Fibroblast of villous mesenchyme (primary cell): ENCODE data around the gene TBC1D4. TPM values are rescaled to one million over a fixed set of nuclear protein-coding genes. Genes with fewer than 3 reads are reported as not detected.

ENCODE experiments used
- DNase-seq: peaks from one replicate; pipeline ENCODE4 v3.0.0-alpha.2; 2010; ENCODE audit warnings: low read depth
- H3K4me3 ChIP-seq: 2 replicates; pipeline ENCODE4 v1.5.1; 2011; ENCODE audit warnings: low read depth, mild to moderate bottlenecking, low read length
- total RNA-seq: library from RNA; depleted of rRNA; stranded (reverse); fragments of >200 nt; gene quantifications from 2 replicates; pipeline ENCODE4 v1.2.3, GENCODE V29; 2012
- TF ChIP-seq, protein P1 (sequence below): IDR thresholded peaks from 2 replicates; pipeline ENCODE4 v1.5.1; 2012; ENCODE audit warnings: low read depth, mild to moderate bottlenecking, low read length; ENCODE audit not compliant: insufficient read depth

Gene TBC1D4
- total RNA-seq, 1 donor = 34.5 TPM

DNA sequence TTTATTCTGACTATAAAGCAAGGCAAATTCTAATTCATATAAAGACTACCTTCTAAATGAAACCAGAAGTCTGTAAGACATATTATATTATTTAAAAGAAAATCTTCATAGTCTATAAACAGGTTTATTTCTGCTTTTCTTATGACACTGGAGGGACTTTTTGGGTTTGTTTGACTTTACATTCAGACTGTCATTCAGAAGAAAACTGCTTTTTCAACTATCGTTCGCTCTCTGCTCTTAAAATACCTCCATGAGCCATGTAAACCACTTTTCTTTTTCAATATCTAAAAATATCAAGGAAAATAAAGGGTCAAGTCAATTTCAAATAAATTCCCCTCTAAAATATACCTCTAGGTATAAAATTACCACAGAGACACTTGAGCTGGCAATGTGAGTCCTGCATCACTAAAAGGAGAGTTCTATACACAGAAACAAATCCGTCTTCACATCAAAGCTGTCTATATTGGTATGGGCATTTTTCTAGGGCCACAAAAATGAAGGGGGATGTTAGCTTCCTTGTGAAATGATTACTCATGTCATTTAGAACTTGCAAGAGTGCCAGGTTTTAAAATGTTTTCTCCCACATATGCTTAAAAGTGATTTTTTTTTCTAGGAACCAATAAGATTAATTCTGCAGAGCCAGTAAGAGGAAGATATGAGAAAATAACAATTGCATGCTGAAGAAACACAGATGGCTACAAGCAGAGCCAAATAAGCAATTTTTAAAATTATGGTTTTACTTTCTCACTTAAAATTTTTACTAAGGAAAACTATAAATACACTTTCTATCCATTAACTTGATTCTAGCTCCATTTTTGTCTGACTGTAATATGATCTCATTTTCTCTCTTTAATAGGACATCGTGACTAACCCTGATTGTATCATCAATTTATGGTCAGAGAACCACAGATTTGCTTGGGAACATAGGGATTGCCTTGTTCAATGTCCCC, 181.8 kb downstream of the TBC1D4 start:
- TF ChIP-seq, protein P1, sequence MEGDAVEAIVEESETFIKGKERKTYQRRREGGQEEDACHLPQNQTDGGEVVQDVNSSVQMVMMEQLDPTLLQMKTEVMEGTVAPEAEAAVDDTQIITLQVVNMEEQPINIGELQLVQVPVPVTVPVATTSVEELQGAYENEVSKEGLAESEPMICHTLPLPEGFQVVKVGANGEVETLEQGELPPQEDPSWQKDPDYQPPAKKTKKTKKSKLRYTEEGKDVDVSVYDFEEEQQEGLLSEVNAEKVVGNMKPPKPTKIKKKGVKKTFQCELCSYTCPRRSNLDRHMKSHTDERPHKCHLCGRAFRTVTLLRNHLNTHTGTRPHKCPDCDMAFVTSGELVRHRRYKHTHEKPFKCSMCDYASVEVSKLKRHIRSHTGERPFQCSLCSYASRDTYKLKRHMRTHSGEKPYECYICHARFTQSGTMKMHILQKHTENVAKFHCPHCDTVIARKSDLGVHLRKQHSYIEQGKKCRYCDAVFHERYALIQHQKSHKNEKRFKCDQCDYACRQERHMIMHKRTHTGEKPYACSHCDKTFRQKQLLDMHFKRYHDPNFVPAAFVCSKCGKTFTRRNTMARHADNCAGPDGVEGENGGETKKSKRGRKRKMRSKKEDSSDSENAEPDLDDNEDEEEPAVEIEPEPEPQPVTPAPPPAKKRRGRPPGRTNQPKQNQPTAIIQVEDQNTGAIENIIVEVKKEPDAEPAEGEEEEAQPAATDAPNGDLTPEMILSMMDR = no peak
- H3K4me3 ChIP-seq = no peak overlapping the region
- peak; percentile 44 for DNase-seq

DNA sequence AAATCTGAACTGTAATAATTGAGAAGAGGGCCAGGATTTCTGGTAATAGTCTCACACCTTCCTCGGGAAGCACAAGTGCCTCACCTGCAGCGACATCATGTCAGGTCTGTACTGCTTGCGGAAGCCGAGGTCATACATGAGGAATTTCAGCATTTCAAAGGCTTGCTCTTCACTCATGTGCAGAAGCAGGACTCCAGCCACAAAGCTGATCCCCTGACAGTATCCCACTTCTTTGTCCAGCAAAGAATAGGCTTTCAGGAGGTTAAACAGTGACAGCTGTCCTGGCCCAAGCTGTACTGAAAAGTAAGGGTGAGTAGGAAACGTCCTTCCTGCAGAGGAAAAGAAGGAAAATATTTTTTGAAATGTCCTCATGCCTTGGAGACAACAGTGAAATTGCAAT, 182.7 kb downstream of the TBC1D4 start:
- H3K4me3 ChIP-seq = no peak overlapping the region
- DNase-seq = no peak
- TF ChIP-seq, protein P1 = no peak

DNA sequence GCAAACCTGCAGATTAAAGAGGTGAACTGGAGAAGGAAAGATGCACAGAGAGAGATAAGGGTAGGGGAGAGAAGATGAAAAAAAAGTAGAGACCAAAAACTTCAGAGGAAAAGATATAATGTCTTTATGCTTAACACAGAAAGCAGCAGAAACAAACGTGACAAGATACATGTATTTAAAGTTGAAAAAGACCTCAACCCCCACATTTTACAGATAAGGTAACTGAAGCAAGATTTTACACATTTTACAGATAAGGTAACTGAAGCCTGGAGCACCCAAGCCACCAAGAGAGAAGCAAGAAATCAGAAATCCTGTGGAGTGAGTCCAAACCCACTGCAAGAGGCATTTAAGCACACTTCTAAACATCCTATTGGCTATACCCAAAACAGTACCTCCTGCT, 185.3 kb downstream of the TBC1D4 start:
- DNase-seq = no peak
- H3K4me3 ChIP-seq = no peak overlapping the region
- TF ChIP-seq, protein P1 = no peak

DNA sequence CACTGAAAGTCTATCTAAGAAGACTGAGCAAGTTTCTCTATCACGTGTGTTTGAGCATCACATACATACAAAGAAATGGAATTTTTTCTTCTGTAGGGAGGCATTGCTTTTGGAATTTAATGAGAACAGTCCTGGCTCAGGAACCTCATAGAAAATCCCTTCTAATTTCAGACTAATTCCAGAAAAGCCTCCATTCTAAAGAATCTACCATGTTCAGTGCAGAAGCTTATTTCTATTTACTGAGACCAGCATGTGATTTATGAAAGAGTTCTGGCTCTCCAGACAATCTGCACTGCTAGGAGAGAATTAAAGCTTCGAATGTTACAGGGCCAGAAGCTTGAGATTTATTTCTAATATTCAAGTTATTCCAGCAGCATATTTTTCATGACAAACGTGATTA, 186.8 kb downstream of the TBC1D4 start:
- no peak for DNase-seq
- TF ChIP-seq, protein P1 = no peak

DNA sequence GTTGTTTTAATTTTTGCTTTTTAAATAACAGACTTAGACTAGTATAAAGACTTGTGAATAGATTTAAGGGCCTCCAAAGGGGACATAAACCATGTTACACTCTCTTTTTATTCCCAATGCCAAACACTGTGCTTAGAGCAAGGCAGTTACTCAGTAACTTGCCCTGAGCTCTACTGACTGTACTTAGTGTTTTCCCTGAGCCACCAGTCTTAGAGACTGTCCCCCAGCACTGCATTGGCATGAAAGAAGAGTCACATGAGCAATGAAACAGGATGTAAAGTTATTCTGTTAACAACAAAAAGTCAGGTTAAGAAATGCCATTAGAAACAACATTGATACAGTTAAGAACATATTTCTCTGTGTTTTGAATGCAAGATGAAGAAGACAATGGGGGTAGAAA, 187.9 kb downstream of the TBC1D4 start:
- no peak for DNase-seq
- H3K4me3 ChIP-seq = no peak overlapping the region
- TF ChIP-seq, protein P1 = no peak

More for the DNA sequence above, 186.8 kb downstream of the TBC1D4 start:
- no peak overlapping the region for H3K4me3 ChIP-seq

DNA sequence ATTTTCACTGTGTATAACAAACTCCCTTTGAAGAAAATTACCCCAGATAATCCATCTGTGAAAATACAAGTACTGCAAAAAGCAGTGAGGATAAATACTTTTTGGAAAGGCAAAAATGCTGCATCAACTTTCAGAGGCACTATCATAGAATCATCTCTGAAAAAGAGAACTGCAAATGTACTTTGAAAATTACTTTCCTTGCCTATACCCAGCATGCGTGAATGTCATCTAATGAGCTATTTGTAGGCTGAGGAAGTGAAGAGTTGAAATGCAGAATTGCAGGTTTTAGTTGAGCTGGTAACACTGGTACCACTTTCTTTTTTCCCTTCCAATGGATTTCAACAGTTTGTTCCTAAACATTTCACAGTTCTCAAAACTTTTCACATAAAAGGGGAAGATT, 196.7 kb downstream of the TBC1D4 start:
- DNase-seq = no peak
- TF ChIP-seq, protein P1 = no peak
- H3K4me3 ChIP-seq = no peak overlapping the region
